Stimulated activated CD8-positive, alpha-beta memory T cell treated with anti-CD3 and anti-CD28 coated beads, Interleukin-7, amount 100 ng/mL, for 48 hours (primary cell): Measurements from ENCODE around the gene CADM2.

ENCODE experiments used
- DNase-seq, 2 donors: peaks; one replicate each; pipeline ENCODE4 v3.0.0-alpha.2; 2020; ENCODE audit warnings: low read depth in 1 of 2; ENCODE audit errors: extremely low read depth in 1 of 2

CADM2 gene

GRCh38 chr3:84983490-84983889, 24.7 kb downstream of the CADM2 start:
- DNase-seq: no peak

GRCh38 chr3:84984429-84984828, 25.6 kb downstream of the CADM2 start:
- DNase-seq: no peak

- no peak for DNase-seq
Measured at GRCh38 chr3:84985795-84986194, 27.0 kb downstream of the CADM2 start.

- DNase-seq: no peak
Measured at GRCh38 chr3:84987706-84988504, 29.1 kb downstream of the CADM2 start.

GRCh38 chr3:84989102-84989501, 30.3 kb downstream of the CADM2 start:
- DNase-seq: no peak

- no peak for DNase-seq
Measured at GRCh38 chr3:84991422-84991900, 32.7 kb downstream of the CADM2 start.

GRCh38 chr3:84993956-84994355, 35.2 kb downstream of the CADM2 start:
- DNase-seq: no peak

GRCh38 chr3:84998545-84998944, 39.8 kb downstream of the CADM2 start:
- no peak for DNase-seq

GRCh38 chr3:85003479-85003878, 44.7 kb downstream of the CADM2 start:
- DNase-seq: no peak

- no peak for DNase-seq
Measured at GRCh38 chr3:85004147-85004546, 45.4 kb downstream of the CADM2 start.

- DNase-seq: no peak
Measured at GRCh38 chr3:85005946-85006345, 47.2 kb downstream of the CADM2 start.

- no peak for DNase-seq
Measured at GRCh38 chr3:85007195-85008094, 48.7 kb downstream of the CADM2 start.

- no peak for DNase-seq
Measured at GRCh38 chr3:85020828-85021227, 62.0 kb downstream of the CADM2 start.

- no peak for DNase-seq
Measured at GRCh38 chr3:85030052-85030451, 71.3 kb downstream of the CADM2 start.

- no peak for DNase-seq
Measured at GRCh38 chr3:85037203-85037602, 78.4 kb downstream of the CADM2 start.

- DNase-seq: no peak
Measured at GRCh38 chr3:85041001-85041400, 82.2 kb downstream of the CADM2 start.

GRCh38 chr3:85041562-85042055, 82.8 kb downstream of the CADM2 start:
- DNase-seq: no peak

GRCh38 chr3:85050821-85051220, 92.0 kb downstream of the CADM2 start:
- no peak for DNase-seq

GRCh38 chr3:85051786-85052185, 93.0 kb downstream of the CADM2 start:
- no peak for DNase-seq

- no peak for DNase-seq
Measured at GRCh38 chr3:85053626-85054025, 94.8 kb downstream of the CADM2 start.

GRCh38 chr3:85054579-85054978, 95.8 kb downstream of the CADM2 start:
- DNase-seq: no peak

GRCh38 chr3:85068911-85069310, 110.1 kb downstream of the CADM2 start:
- DNase-seq: no peak
